ENCODE measurements around the gene TNC. TPM values are rescaled to one million over a fixed set of nuclear protein-coding genes. Genes with fewer than 3 reads are reported as not detected.

TNC gene
- total and polyA plus RNA-seq, 10 of the 15 experiments (the other 5 are each of a cell fraction or from before 2014, with no cell fraction given): 0.05 to 4.2 (median 0.14) TPM

- H3K27me3 ChIP-seq (replicated peaks in 1 of 2; ENCODE audit: control insufficient read depth in 2 of 2, insufficient read depth in 2 of 2, low read length in 1 of 2): no peaks in the 10 kb centered on the region; a peak in 1 of 4 replicates
- H3K9ac ChIP-seq (ENCODE audit: control insufficient read depth, insufficient read depth, low read length): no peak overlapping the region
- FAIRE-seq (no peak), ATAC-seq (no peak), DNase-seq (ENCODE audit: low read depth, low spot score) (no peak)
- ChIA-PET CTCF (no interaction called here), RAD21 (ENCODE audit: unreplicated experiment) (interaction anchor here (0.9 kb wide), 1 partner anchor 7 kb away, joined by 3 read pairs; no protein-coding TSS in a partner anchor), POLR2A (no interaction called here), SMC1A (ENCODE audit: uncharacterized antibody, unreplicated experiment) (interaction anchor here (1.3 kb wide), 1 partner anchor 11 kb away, joined by 3 read pairs; no protein-coding TSS in a partner anchor)
- no peak overlapping the region for H3K4me2 ChIP-seq (ENCODE audit: control insufficient read depth, insufficient read depth)
- in situ Hi-C loops (cut with MboI): no loop called here
- WGBS (ENCODE audit: insufficient coverage, insufficient replicate concordance, low lambda C conversion rate, missing lambda C conversion rate): 24% methylated on average over 4 of the region's 4 CpGs
- H3K27ac ChIP-seq (ENCODE audit: control insufficient read depth, insufficient read depth): no peak overlapping the region
- BruUV-seq (replicated peaks): no TSS peak
- H2AFZ ChIP-seq (ENCODE audit: control insufficient read depth, low read depth, low read length): no peak overlapping the region
- no peaks in the 10 kb centered on the region for H3K36me3 ChIP-seq (ENCODE audit: control insufficient read depth in 2 of 2, insufficient read depth in 2 of 2, low read length in 1 of 2)
- H3K9me3 ChIP-seq (replicated peaks; ENCODE audit: control insufficient read depth, insufficient read depth, low read length): no peaks in the 10 kb centered on the region; the same call in 2 of the 3 replicates
- no peaks in the 10 kb centered on the region for H3K79me2 ChIP-seq (ENCODE audit: control insufficient read depth, insufficient read depth, low read length)
- TF ChIP-seq SUPT20H (IDR thresholded peaks at IDR 0.05; ENCODE audit: borderline replicate concordance, control insufficient read depth, low read depth, low read length) (no peak), CBX5 (IDR thresholded peaks at IDR 0.05; ENCODE audit: low read depth) (no peak), STAT1 (conservative IDR thresholded peaks at IDR 0.05) (no peak), ATF2 (IDR thresholded peaks at IDR 0.05; ENCODE audit: low read length) (no peak), MAX (IDR thresholded peaks at IDR 0.05; ENCODE audit: low read depth, low read length) (no peak), RAD21 (IDR thresholded peaks at IDR 0.05; ENCODE audit: insufficient read depth, low read depth, low read length) (no peak), TCF3 (IDR thresholded peaks at IDR 0.05; ENCODE audit: borderline replicate concordance, insufficient read depth, low read depth, low read length) (no peak)
- intact Hi-C loops (cut with micrococcal nuclease; ENCODE audit: unreplicated experiment): loop anchor here (5.0 kb wide), 2 partner anchors 153 to 483 kb away; no protein-coding TSS in a partner anchor
- peaks cover 20% of the 10 kb centered on the region for H3K4me1 ChIP-seq (ENCODE audit: control insufficient read depth, insufficient read depth, low read length)
- no peaks in the 10 kb centered on the region for H4K20me1 ChIP-seq (ENCODE audit: control insufficient read depth, insufficient read depth)
- H3K4me3 ChIP-seq: no peak overlapping the region
Observed at GRCh38 chr9:115039516-115040120, 78.3 kb downstream of the TNC start.
